VCaP (cell line): ENCODE measurements around the gene OLFM3.

Experiments
- H3K27ac ChIP-seq: fragments of 450-650 bp; 2 replicates; pipeline ENCODE4 v1.5.1; 2017
- TF ChIP-seq, protein P1 (sequence below): fragments of 450-650 bp; conservative IDR thresholded peaks from 2 replicates; pipeline ENCODE4 v1.5.1; 2017; ENCODE audit warnings: mild to moderate bottlenecking, moderate library complexity

The OLFM3 gene

DNA sequence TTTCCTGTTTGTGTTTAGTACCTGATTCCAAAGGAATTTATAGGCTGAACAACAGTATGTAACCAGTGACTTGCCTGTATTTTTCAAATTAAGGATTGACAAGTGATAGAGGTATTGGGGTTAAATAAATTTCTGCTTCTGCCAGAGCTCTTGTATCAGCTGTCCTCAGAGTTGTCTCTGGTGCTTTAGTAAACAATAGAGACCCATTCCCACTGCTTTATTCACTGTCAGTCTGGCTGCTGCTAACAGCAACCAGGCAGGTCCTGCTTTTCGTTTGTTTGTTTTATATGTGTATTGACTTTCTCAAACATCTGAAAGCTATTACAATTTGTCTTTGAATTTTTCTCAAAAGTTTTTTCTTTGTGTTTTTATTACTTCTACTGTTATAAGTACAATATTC, 76.1 kb downstream of the OLFM3 start:
- TF ChIP-seq, protein P1, sequence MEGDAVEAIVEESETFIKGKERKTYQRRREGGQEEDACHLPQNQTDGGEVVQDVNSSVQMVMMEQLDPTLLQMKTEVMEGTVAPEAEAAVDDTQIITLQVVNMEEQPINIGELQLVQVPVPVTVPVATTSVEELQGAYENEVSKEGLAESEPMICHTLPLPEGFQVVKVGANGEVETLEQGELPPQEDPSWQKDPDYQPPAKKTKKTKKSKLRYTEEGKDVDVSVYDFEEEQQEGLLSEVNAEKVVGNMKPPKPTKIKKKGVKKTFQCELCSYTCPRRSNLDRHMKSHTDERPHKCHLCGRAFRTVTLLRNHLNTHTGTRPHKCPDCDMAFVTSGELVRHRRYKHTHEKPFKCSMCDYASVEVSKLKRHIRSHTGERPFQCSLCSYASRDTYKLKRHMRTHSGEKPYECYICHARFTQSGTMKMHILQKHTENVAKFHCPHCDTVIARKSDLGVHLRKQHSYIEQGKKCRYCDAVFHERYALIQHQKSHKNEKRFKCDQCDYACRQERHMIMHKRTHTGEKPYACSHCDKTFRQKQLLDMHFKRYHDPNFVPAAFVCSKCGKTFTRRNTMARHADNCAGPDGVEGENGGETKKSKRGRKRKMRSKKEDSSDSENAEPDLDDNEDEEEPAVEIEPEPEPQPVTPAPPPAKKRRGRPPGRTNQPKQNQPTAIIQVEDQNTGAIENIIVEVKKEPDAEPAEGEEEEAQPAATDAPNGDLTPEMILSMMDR = no peak
- no peak overlapping the region for H3K27ac ChIP-seq

- H3K27ac ChIP-seq = no peak overlapping the region
- TF ChIP-seq, protein P1 = no peak
Measured at GRCh38 chr1:101918277-101918676, 78.4 kb downstream of the OLFM3 start.

- no peak overlapping the region for H3K27ac ChIP-seq
- TF ChIP-seq, protein P1 = no peak
Measured at GRCh38 chr1:101915597-101915996, 81.1 kb downstream of the OLFM3 start.

- no peak overlapping the region for H3K27ac ChIP-seq
- TF ChIP-seq, protein P1 = no peak
Measured at GRCh38 chr1:101914473-101915242, 82.1 kb downstream of the OLFM3 start.

DNA sequence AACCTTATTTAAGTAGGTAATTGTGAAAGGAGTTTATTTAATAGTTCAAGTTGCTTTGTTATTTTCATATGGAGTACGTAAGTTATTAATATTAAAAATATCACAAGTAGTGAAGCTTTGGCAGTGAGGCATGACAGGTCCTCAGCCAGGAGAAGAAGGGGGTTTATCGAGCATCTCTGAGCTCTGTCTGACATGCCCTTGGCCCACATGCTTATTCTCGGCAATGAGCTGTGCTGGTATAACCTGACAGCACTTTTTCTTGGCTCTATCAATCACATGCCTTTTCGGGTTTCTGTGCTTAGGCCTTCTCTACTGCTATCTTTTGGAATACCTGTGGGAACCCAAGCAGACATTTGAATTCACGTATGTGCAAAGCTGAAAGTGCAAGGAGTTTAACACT, 84.8 kb downstream of the OLFM3 start:
- no peak overlapping the region for H3K27ac ChIP-seq
- TF ChIP-seq, protein P1 = no peak

DNA sequence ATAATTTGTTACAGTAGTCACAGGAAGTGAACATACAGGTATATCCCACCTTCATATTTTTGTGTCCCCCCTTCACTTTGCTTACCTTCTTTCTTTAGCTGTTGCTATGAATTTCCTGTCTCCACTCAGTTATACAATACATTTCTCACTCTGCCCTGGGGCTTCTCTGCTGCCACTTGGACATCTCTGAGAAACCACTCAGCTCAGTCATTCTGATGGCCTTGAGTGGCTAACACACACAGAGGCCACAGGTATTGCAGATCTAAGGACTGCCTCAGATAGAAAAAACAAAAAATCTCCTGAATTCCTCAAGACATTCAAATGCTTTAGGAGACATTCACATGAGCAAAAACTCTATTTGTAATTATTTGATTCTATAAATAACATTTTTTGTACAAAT, 87.7 kb downstream of the OLFM3 start:
- H3K27ac ChIP-seq = no peak overlapping the region
- TF ChIP-seq, protein P1 = no peak

DNA sequence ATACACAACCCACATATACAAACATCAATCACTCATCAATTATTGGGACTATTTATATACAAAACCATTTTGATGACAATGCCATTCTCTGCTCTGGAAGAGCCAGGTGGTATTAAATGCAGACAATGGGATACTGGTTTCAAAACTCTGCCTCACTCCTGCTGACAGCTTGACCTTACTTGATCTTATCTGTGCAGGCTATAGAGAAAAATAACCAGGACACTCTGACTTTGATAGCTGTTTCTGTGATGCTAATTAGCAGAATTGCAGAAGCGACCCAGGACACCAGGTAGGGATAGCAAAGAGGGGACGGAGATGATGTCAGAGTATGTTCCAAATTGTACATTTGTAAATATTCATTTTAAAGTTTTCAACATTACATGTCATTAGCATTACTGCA, 89.5 kb downstream of the OLFM3 start:
- TF ChIP-seq, protein P1 = no peak
- H3K27ac ChIP-seq = no peak overlapping the region
